HG03342 (cell line): ENCODE measurements around the gene ZG16B.

ENCODE experiments used
- ATAC-seq: cut with Tn5 transposase; IDR thresholded peaks from one replicate; pipeline ENCODE4 v1.9.1; 2021; ENCODE audit warnings: mild to moderate bottlenecking, moderate library complexity; ENCODE audit not compliant: unreplicated experiment

Gene ZG16B

DNA sequence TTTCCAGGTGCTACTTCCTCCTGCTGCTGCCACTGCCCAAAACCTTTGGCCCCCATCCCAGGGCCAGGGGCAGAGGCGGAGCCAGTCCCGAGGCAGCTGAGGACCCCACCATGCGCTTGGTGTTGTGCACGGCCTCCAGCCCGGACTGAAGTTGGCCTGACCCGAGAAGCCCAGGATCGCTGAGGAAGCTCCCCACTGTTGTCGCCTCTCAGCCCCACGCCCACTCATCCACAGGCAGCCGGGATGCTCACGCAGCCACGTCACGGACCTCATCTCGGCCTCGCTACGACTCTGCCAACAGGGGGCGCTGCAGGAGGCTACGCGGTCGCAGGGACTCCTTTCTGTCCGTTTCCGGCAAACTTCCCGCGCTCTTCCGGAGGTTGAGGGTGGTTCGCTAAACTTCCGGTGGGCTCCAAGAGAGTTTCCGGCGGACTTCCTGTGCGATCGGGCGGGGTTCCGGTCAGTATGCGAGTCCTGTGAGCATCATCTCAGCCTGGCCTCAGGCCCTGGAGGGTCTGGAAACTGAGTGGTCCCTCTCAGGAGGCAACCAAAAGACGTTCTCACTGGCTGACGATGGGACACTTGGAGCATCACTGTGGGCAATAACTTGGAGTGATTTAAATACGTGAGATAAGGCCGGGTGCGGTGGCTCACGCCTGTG, 12.4 kb downstream of the ZG16B start:
- ATAC-seq: no peak

- no peak for ATAC-seq
Measured at GRCh38 chr16:2843526-2843925, 13.4 kb downstream of the ZG16B start.

GRCh38 chr16:2845116-2845515, 15.0 kb downstream of the ZG16B start:
- ATAC-seq: no peak

GRCh38 chr16:2846511-2847310, 16.6 kb downstream of the ZG16B start:
- no peak for ATAC-seq

DNA sequence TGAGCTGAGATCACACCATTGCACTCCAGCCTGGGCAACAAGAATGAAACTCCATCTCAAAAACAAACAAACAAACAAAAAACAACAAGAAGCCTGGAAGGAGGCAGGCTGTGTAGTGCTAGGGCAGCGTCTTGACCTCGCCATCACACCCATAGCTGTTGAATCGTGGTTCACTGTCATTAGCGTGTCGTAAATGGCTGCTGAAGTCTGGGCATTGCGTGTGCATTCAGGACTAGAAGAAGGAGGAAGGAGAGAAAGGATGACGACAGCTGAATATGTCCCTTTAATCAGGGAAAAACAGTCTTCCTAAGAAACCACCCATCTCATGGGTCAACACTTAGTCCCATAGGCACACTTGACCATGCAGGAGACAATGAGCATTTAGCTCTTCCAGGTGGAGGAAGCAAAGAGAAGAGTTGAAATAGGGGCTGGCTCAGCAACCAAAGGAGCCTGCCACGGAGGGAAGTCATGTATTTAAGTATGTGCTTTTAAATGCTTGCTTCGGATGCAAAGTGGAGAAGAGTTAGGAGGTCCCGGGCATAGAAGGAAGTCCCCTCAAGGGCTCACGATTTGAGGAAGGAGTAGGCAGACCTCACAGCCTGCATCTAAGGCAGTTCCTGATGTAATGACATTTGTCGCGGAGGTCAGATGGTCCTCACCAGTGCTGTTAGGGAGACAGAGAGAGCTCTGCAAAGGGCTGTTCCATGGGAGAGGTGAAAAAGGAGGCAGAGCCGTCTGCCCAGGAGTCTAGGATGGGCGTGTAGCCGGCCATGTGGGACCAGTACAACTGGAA, 19.0 kb downstream of the ZG16B start:
- no peak for ATAC-seq

GRCh38 chr16:2852003-2852730, 22.1 kb downstream of the ZG16B start:
- ATAC-seq: no peak

GRCh38 chr16:2852731-2853507, 22.8 kb downstream of the ZG16B start:
- no peak for ATAC-seq

DNA sequence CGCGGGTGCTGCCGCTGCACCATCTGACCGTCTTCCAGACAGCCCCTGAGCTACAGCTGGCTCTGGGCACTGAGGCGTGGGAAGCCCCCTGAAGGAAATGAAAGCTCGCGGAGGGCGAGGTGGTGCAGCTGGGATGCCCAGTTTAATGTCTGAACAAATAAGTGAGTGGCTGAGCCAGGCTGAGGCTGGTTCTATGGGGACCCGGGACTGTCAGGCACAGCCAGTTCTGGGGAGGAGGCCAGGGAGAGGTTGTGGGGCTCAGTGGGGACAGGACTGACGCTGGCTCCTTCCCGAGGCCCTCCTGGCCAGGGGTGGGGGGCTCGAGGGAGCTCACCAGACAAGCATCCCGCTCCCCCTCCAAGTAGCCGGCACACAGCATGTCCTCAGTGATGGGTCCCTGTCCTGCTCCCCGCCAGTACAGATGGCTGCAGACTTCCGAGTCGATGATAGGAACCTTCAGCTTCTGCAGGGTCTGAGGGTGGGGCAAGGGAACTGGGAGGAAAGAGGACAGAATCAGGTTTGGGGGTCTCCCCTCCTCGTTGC, 23.5 kb downstream of the ZG16B start:
- ATAC-seq: no peak

DNA sequence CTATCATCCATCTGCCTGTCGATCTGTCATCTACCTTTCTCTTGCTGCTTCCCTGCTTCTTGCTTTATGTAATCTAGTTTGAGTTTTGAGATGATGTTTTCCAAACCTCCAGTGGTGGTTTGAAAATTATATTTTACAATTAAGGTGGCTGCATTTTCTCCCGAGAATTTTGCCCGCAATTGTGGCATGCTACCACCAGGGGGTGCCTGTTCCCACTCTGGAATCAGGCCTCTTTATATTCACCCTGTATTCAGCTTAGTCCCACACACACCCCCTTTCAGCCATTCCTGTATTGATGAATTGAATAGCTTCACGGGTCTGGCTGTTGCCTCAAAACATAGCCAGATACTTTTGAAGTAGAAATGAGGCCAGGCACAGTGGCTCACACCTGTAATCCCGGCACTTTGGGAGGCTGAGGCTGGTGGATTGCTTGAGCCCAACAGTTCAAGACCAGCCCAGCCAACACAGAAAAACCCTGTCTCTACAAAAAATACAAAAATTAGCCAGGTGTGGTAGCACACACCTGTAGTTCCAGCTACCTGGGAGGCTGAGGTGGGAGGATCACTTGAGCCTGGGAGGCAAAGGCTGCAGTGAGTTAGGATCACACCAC, 24.7 kb downstream of the ZG16B start:
- ATAC-seq: no peak

GRCh38 chr16:2855536-2855935, 25.4 kb downstream of the ZG16B start:
- ATAC-seq: no peak

GRCh38 chr16:2856061-2856670, 26.1 kb downstream of the ZG16B start:
- no peak for ATAC-seq

DNA sequence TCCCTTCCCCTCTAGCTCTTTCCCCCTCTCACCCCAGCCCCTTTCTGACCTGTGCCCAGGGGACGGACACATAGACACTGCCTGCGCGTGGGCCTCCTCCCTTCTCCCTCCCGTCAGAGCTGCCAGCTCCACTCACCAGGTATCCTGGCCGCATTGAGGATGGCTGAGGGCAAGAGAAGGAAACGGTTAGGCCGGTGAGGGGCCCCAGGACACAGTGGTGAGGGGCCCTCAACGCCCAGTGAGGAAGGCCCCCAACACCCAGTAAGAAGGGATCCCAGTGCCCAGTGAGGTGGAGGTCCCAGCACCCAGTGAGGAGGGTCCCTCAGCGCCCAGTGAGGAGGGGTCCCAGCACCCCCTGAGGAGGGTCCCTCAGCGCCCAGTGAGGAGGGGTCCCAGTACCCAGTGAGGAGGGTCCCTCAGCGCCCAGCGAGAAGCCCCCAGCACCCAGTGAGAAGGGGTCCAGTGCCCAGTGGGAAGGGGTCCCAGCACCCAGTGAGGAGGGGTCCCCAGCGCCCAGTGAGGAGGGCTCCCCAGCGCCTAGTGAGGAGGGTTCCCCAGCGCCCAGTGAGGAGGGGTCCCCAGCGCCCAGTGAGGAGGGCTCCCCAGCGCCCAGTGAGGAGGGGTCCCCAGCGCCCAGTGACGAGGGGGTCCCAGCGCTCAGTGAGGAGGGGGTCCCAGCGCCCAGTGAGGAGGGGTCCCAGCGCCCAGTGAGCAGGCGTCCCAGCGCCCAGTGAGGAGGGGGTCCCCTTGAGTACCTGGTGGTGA, 26.8 kb downstream of the ZG16B start:
- no peak for ATAC-seq

GRCh38 chr16:2857451-2858244, 27.5 kb downstream of the ZG16B start, which contains the start of gene PRSS22:
Gene PRSS22, minus strand, starts transcription at chr16:2858170. Its CDS starts 66 bp downstream, at chr16:2858104.
- ATAC-seq: no peak

DNA sequence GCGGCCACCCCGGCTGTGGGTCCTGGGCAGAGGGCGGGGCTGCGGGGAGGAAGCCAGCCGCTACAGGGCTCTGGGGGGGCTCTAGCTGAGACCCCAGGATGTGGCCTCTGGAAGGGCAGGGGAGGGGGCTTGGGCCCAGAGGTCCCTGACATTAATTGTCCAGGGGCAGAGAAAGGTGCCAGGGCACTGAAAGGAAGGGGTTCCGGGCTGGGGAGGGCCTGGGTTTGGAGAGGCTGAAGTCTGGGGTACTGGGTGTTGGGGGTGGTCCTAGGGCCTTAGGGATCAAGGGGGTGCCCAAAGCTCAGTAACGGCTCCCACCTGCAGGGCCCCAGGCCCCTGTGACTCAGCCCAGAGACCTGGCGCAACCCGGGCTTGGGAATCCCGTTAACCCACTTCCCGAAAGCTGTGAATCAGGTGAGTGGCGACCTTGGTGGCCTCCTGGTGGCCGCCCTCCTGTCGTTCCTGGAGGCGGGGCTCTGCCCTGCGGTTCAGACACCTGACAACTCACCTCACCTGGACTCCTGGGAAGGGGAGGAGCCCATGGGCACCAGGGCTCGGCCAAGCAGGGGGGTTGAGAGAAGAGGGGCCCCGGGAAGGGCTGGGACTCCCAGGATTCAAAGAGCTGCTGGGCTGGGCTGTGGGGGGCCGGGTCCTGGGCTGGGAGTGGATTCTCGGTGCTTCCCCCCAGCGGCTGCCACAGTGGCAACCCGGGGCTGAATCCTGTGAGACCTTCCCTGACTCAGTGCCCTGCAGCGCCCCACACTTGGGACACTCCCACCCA, 28.3 kb downstream of the ZG16B start:
- ATAC-seq: no peak

- no peak for ATAC-seq
Measured at GRCh38 chr16:2859686-2860265, 29.7 kb downstream of the ZG16B start.

DNA sequence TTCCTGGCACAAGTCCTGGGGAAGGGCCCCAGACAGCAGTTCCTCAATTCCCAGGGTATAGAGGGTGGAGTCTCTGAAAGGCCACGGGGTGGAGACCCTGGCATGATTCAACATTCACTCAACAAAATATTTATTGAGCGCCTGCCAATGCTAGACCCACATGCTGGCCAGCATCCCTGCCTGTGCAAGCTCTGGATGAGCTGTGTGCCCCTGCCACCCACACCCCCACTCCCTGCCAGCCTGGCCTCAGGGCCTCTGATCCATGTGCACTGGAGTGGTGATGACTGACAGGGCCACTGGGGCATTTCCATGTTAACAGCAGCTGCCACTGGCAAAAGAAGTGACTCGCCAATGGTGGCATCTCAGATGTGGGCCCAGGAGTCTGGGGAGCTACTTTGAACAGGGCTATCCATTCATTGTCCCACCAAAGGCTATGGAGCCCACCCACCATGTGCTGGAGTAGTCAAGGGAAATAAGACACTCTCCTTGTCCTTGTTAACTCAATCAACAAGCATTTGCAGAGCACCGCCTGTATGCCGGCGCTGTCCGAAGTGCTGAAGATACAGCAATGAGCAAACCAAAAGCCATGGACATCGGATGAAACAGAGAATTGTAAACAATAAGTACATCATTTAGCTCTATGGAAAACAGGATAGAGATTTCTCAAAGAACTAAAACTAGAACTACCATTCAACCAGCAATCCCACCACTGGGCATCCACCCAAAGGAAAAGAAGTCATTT, 30.9 kb downstream of the ZG16B start:
- no peak for ATAC-seq
